ENCODE measurements around the gene EIF5B. TPM values are rescaled to one million over a fixed set of nuclear protein-coding genes. Genes with fewer than 3 reads are reported as not detected.

EIF5B gene
- total and polyA plus RNA-seq, 2 of the 8 experiments (the other 6 are each of a cell fraction or from before 2014, with no cell fraction given) = 10.7 to 64.5 TPM

DNA sequence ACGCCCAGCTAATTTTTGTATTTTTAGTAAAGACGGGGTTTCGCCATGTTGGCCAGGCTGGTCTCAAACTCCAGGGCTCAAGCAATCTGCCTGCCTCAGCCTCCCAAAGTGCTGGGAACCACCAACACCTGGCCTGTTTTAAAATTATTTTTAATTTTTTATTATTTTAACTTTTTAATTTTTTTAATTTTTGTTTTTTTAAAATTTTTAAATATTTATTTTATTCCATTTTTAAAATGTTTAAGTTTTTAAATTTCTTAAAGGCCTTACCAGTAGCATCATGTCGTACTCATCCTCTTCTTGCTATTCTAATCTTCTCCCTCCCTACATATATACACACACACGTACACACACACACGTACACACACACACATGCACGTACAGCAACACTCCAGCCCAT is 37.6 kb upstream of the EIF5B start:
- CTCF ChIA-PET (ENCODE audit: partially characterized antibody) = interaction anchor here (0.6 kb wide), 1 partner anchor 44 kb away, joined by 3 read pairs; the partner anchor contains the start of gene LYG2
- H3K79me1 ChIP-seq (ENCODE audit: low read depth, low read length) = no peaks in the 10 kb centered on the region
- TF ChIP-seq RBBP5 (IDR thresholded peaks at IDR 0.05; ENCODE audit: borderline replicate concordance, low read depth, low read length) (no peak), JUN (IDR thresholded peaks at IDR 0.05; ENCODE audit: low read depth, low read length) (no peak), BACH1 (IDR thresholded peaks at IDR 0.05; ENCODE audit: low read length) (no peak), HDAC6 (IDR thresholded peaks at IDR 0.05; ENCODE audit: low read depth, low read length) (no peak), SIN3A (conservative IDR thresholded peaks at IDR 0.05 in 1 of 2, IDR thresholded peaks at IDR 0.05 in 1 of 2; ENCODE audit: low read depth in 1 of 2, low read length in 2 of 2) (no peak), NRF1 (IDR thresholded peaks at IDR 0.05; ENCODE audit: low read depth, low read length) (no peak), KDM1A (IDR thresholded peaks at IDR 0.05; ENCODE audit: borderline replicate concordance, low read length) (no peak), TAF1 (IDR thresholded peaks at IDR 0.05; ENCODE audit: low read depth, low read length) (no peak), EP300 (IDR thresholded peaks at IDR 0.05; ENCODE audit: borderline replicate concordance in 1 of 2, low read depth in 2 of 2, low read length in 2 of 2) (no peak), RAD21 (IDR thresholded peaks at IDR 0.05 in 1 of 2, conservative IDR thresholded peaks at IDR 0.05 in 1 of 2; ENCODE audit: low read depth in 2 of 2, low read length in 2 of 2) (no peak), TBP (IDR thresholded peaks at IDR 0.05; ENCODE audit: low read depth, low read length) (no peak), CBX5 (IDR thresholded peaks at IDR 0.05; ENCODE audit: low read depth, low read length) (no peak), CBX8 (IDR thresholded peaks at IDR 0.05; ENCODE audit: borderline replicate concordance, low read depth, low read length) (no peak), BRCA1 (IDR thresholded peaks at IDR 0.05; ENCODE audit: low read depth, low read length) (no peak), GABPA (IDR thresholded peaks at IDR 0.05; ENCODE audit: borderline replicate concordance, insufficient read depth, low read length) (no peak)

More for the DNA sequence above, 37.6 kb upstream of the EIF5B start:
- no peak overlapping the region for H2BK20ac ChIP-seq (ENCODE audit: low read length)
- no peak overlapping the region for H3K18ac ChIP-seq (ENCODE audit: extremely low read depth, low read length)
- 92% methylated on average over 7 of the region's 7 CpGs; no CpG with 5 or more reads in 1 of the 2 experiments for WGBS, 2 experiments (ENCODE audit: extremely low coverage in 1 of 2, insufficient coverage in 1 of 2, insufficient read length in 1 of 2, insufficient replicate concordance in 2 of 2, low coverage in 1 of 2, low lambda C conversion rate in 2 of 2, missing lambda C conversion rate in 1 of 2)
- no peak overlapping the region for H4K5ac ChIP-seq (ENCODE audit: insufficient read length, low read depth, low read length)
- H2BK12ac ChIP-seq (ENCODE audit: low read depth, low read length) = no peak overlapping the region
- H3K4me3 ChIP-seq (ENCODE audit: extremely low read depth in 1 of 4, insufficient read depth in 2 of 4, low read depth in 3 of 4, low read length in 4 of 4) = no peak overlapping the region
- H2BK5ac ChIP-seq (ENCODE audit: low read depth, low read length) = no peak overlapping the region
- no peak overlapping the region for H2BK120ac ChIP-seq (replicated peaks; ENCODE audit: low read depth, low read length)
- POLR2A ChIA-PET (ENCODE audit: partially characterized antibody) = no interaction called here
- no peak for DNase-seq (ENCODE audit: low read depth in 1 of 2, low spot score in 2 of 2)
- H3K4me2 ChIP-seq (ENCODE audit: insufficient read depth in 1 of 2, low read depth in 2 of 2, low read length in 2 of 2) = no peak overlapping the region
- no peak overlapping the region for H3K56ac ChIP-seq (replicated peaks; ENCODE audit: insufficient read length, low read depth, low read length)
- no peak for FAIRE-seq
- no peak overlapping the region for H2AFZ ChIP-seq (ENCODE audit: low read length)
- H3K4me1 ChIP-seq (replicated peaks in 1 of 4; ENCODE audit: control insufficient read depth in 3 of 4, insufficient read depth in 4 of 4, low read length in 3 of 4) = no peaks in the 10 kb centered on the region
- H3K9ac ChIP-seq (replicated peaks in 1 of 4; ENCODE audit: extremely low read depth in 1 of 4, low read depth in 3 of 4, low read length in 3 of 4) = no peak overlapping the region
- no peak overlapping the region for H2BK15ac ChIP-seq (ENCODE audit: low read length)
- no peak overlapping the region for H3K23ac ChIP-seq (ENCODE audit: insufficient read length)
- H3K9me3 ChIP-seq (ENCODE audit: insufficient read depth in 2 of 2, low read depth in 1 of 2, low read length in 1 of 2) = no peaks in the 10 kb centered on the region
- H3K79me2 ChIP-seq (ENCODE audit: control insufficient read depth in 1 of 2, insufficient read depth in 2 of 2, low read length in 2 of 2) = no peaks in the 10 kb centered on the region
- H3K36me3 ChIP-seq (ENCODE audit: control insufficient read depth in 2 of 4, insufficient read depth in 4 of 4, low read length in 3 of 4) = no peaks in the 10 kb centered on the region
- no peaks in the 10 kb centered on the region for H3K23me2 ChIP-seq (ENCODE audit: low read depth, low read length)
- no peak overlapping the region for H4K91ac ChIP-seq (replicated peaks; ENCODE audit: insufficient read length, low read length)
- no peak overlapping the region for H3K4ac ChIP-seq (replicated peaks; ENCODE audit: insufficient read length, low read depth, low read length)
- no peak overlapping the region for H3K27ac ChIP-seq (ENCODE audit: low read depth, low read length)
- H4K8ac ChIP-seq (ENCODE audit: extremely low read depth, insufficient read depth, low read length) = no peak overlapping the region
- no peaks in the 10 kb centered on the region for H3K27me3 ChIP-seq (replicated peaks in 1 of 4; ENCODE audit: control insufficient read depth in 3 of 4, extremely low read depth in 1 of 4, insufficient read depth in 3 of 4, low read length in 3 of 4)
- H4K20me1 ChIP-seq (replicated peaks in 1 of 2; ENCODE audit: control insufficient read depth in 1 of 2, insufficient read depth in 2 of 2, low read length in 2 of 2) = no peaks in the 10 kb centered on the region
- no peak overlapping the region for H3K14ac ChIP-seq (ENCODE audit: insufficient read length)
- no peak overlapping the region for H2AK5ac ChIP-seq (ENCODE audit: low read depth, low read length)

All from H1 (cell line).